Measurements from ENCODE around the gene CRB3. TPM values are rescaled to one million over a fixed set of nuclear protein-coding genes. Genes with fewer than 3 reads are reported as not detected.

Gene CRB3
- total and polyA plus RNA-seq, 2 donors (not counting 3 experiments of a cell fraction or from before 2014, with no cell fraction given): not detected

DNA sequence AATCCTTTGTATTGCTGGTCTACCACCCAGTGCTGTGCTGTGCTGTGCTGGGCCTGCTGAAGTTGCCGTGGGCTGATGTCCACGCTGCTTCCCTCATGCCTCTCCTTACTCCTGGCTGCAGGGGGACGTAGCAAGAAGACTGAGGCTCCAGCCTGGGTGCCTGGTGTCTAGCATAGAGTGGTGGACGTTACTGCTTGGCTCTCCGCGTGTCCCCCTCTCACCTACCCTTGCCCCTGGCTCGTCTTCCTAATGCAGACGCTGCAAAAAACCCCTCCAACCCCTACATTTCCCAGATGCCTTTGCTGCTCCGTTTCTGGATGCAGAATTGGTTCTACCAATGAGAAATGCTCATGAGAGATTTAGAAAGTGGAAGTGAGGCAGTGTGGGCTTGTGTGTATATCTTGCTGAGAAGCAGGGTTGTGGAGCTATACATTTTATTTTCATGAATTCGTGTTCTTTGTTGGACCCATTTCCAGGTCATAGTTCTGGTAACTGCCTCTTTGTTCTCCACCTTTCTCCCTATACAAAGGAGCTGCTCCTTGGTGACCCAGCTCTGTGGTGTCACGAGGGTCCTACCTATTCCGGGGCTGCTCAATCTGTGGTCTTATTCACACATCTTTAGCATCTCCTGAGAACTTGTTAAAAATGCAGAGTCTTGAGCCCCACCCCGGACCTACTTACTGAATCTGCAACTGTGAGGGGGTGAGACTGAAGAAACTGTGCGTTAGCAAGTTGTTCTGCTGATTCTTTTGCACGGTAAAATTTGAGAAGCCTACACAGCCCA lies 25.4 kb downstream of the CRB3 start:
- H3K9me3 ChIP-seq (replicated peaks; ENCODE audit: control insufficient read depth, insufficient read depth, low read length): no peaks in the 10 kb centered on the region
- DNase-seq (ENCODE audit: low read depth, low spot score): no peak
- no peak overlapping the region for H3K27ac ChIP-seq (ENCODE audit: insufficient read depth, low read depth, low read length)
- no peak overlapping the region for H2AFZ ChIP-seq (ENCODE audit: low read depth, low read length)
- intact Hi-C loops (cut with micrococcal nuclease): loop anchor here (5.0 kb wide), 1 partner anchor 913 kb away; no protein-coding TSS in a partner anchor
- H3K4me2 ChIP-seq (ENCODE audit: insufficient read depth, low read length): no peak overlapping the region
- H4K20me1 ChIP-seq (replicated peaks; ENCODE audit: control insufficient read depth, extremely low read depth, insufficient read depth, low read length): no peaks in the 10 kb centered on the region
- no peak for FAIRE-seq
- POLR2A ChIA-PET: no interaction called here
- no peaks in the 10 kb centered on the region for H3K4me1 ChIP-seq (ENCODE audit: control insufficient read depth, extremely low read depth, insufficient read depth, low read length)
- CTCF ChIA-PET: interaction anchor here (1.0 kb wide), 1 partner anchor 8 kb away, joined by 3 read pairs; the partner anchor contains the start of gene DENND1C
- no TSS peak for BruUV-seq (replicated peaks)
- dilution Hi-C loops (cut with MboI; ENCODE audit: extremely low pct_ligation_motif_present, low sequenced_read_pairs): no loop called here
- H3K9me1 ChIP-seq (replicated peaks; ENCODE audit: control insufficient read depth, extremely low read depth, insufficient read depth, low read length): no peaks in the 10 kb centered on the region
- no peaks in the 10 kb centered on the region for H3K79me2 ChIP-seq (ENCODE audit: control insufficient read depth, insufficient read depth, low read length)
- H3K36me3 ChIP-seq (ENCODE audit: control insufficient read depth in 2 of 2, extremely low read depth in 1 of 2, insufficient read depth in 2 of 2, low read length in 2 of 2): no peaks in the 10 kb centered on the region
- H3K4me3 ChIP-seq (replicated peaks in 1 of 3; ENCODE audit: insufficient read depth in 1 of 3, low read depth in 1 of 3, low read length in 3 of 3): no peak overlapping the region
- H3K27me3 ChIP-seq (ENCODE audit: control insufficient read depth in 2 of 2, insufficient read depth in 2 of 2, low read length in 2 of 2): no peaks in the 10 kb centered on the region
- no peak overlapping the region for H3K9ac ChIP-seq (replicated peaks; ENCODE audit: extremely low read depth, insufficient read depth, low read length)
- TF ChIP-seq EZH2 (IDR thresholded peaks at IDR 0.05; ENCODE audit: borderline replicate concordance, low read depth, low read length, severe bottlenecking) (no peak), JUN (IDR thresholded peaks at IDR 0.05; ENCODE audit: borderline replicate concordance, insufficient read depth, insufficient read length, low read depth) (no peak), MYC (IDR thresholded peaks at IDR 0.05; ENCODE audit: low read depth, low read length) (no peak), POLR2A (IDR thresholded peaks at IDR 0.05; ENCODE audit: low read depth, low read length) (no peak), FOS (IDR thresholded peaks at IDR 0.05; ENCODE audit: borderline replicate concordance, insufficient read depth, low read length) (no peak), POLR2AphosphoS5 (IDR thresholded peaks at IDR 0.05; ENCODE audit: insufficient read depth, low read depth, low read length) (no peak), GATA2 (IDR thresholded peaks at IDR 0.05; ENCODE audit: insufficient read depth, insufficient read length, low read depth, low read length) (no peak)
- TF ChIP-seq, protein P1, sequence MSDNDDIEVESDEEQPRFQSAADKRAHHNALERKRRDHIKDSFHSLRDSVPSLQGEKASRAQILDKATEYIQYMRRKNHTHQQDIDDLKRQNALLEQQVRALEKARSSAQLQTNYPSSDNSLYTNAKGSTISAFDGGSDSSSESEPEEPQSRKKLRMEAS (IDR thresholded peaks at IDR 0.05; ENCODE audit: insufficient read depth, insufficient read length): no peak
- TF ChIP-seq, protein P2, sequence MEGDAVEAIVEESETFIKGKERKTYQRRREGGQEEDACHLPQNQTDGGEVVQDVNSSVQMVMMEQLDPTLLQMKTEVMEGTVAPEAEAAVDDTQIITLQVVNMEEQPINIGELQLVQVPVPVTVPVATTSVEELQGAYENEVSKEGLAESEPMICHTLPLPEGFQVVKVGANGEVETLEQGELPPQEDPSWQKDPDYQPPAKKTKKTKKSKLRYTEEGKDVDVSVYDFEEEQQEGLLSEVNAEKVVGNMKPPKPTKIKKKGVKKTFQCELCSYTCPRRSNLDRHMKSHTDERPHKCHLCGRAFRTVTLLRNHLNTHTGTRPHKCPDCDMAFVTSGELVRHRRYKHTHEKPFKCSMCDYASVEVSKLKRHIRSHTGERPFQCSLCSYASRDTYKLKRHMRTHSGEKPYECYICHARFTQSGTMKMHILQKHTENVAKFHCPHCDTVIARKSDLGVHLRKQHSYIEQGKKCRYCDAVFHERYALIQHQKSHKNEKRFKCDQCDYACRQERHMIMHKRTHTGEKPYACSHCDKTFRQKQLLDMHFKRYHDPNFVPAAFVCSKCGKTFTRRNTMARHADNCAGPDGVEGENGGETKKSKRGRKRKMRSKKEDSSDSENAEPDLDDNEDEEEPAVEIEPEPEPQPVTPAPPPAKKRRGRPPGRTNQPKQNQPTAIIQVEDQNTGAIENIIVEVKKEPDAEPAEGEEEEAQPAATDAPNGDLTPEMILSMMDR (IDR thresholded peaks at IDR 0.05; ENCODE audit: extremely low read depth in 1 of 2, insufficient read depth in 1 of 2, low read depth in 1 of 2, low read length in 2 of 2): no peak

All from endothelial cell of umbilical vein (primary cell).